CD4-positive, alpha-beta T cell (primary cell): Measurements from ENCODE around the gene GPR32. TPM values are rescaled to one million over a fixed set of nuclear protein-coding genes. Genes with fewer than 3 reads are reported as not detected.
"Not testable (repeated sequence)": the region's sequence is repeated elsewhere in the genome, so short reads cannot be mapped to it uniquely, and the experiment has no call there.

Experiments
- ATAC-seq: fragments of 200-7000 bp; cut with Tn5 transposase; one replicate; pipeline ENCODE4 v1.10.0; 2022; ENCODE audit warnings: mild to moderate bottlenecking; ENCODE audit not compliant: poor library complexity
- CTCF ChIA-PET: fragments of 350-600 bp; sonication (Branson Sonifier 250); formaldehyde crosslinking; loops from one replicate; lab custom pipeline; 2021; ENCODE audit warnings: antibody characterized with exemption, inconsistent platforms; lab: Charles Lee
- POLR2A ChIA-PET: fragments of 350-600 bp; sonication (Branson Sonifier 250); formaldehyde crosslinking; loops from one replicate; lab custom pipeline; 2021; ENCODE audit warnings: antibody characterized with exemption, inconsistent platforms; lab: Charles Lee
- DNase-seq, 14 experiments: peaks; one replicate each; pipeline ENCODE4 v3.0.0-alpha.2; 2013 to 2020; ENCODE audit warnings: mixed read lengths in 2 of 14
- H3K27ac ChIP-seq, 2 donors: one replicate each; pipeline versions ENCODE4 v1.5.1 to v1.7.0; 2013; ENCODE audit warnings: low read length in 2 of 2, low read depth in 1 of 2, mild to moderate bottlenecking in 1 of 2
- H3K27me3 ChIP-seq, 2 experiments: 1 replicate in 1 of 2; 2 replicates in 1 of 2; pipeline versions ENCODE4 v1.6.1 to v1.7.0; 2013; ENCODE audit warnings: low read length in 2 of 2, control low read depth in 1 of 2, mild to moderate bottlenecking in 1 of 2, moderate library complexity in 1 of 2; ENCODE audit not compliant: insufficient read depth in 2 of 2, control insufficient read depth in 1 of 2
- H3K36me3 ChIP-seq: one replicate; pipeline ENCODE4 v1.6.1; 2013; ENCODE audit warnings: low read length, control low read depth; ENCODE audit not compliant: insufficient read depth
- H3K4me1 ChIP-seq: one replicate; pipeline ENCODE4 v1.6.1; 2013; ENCODE audit warnings: low read length, control low read depth; ENCODE audit not compliant: insufficient read depth
- H3K4me3 ChIP-seq: one replicate; pipeline ENCODE4 v1.5.1; 2013; ENCODE audit warnings: mild to moderate bottlenecking, low read length, moderate library complexity
- H3K9me3 ChIP-seq, 2 experiments: 1 replicate in 1 of 2; 2 replicates in 1 of 2; pipeline versions ENCODE4 v1.6.1 to v1.7.0; 2013; ENCODE audit warnings: low read length in 2 of 2, mild to moderate bottlenecking in 2 of 2, control low read depth in 1 of 2, moderate library complexity in 1 of 2; ENCODE audit not compliant: control insufficient read depth in 1 of 2, insufficient read depth in 1 of 2
- H3K27ac Mint-ChIP-seq: one replicate; pipeline ENCODE4 v1.8.0; 2020; ENCODE audit warnings: mixed read lengths
- H3K27me3 Mint-ChIP-seq: one replicate; pipeline ENCODE4 v1.8.0; 2021; ENCODE audit warnings: mixed read lengths
- H3K36me3 Mint-ChIP-seq: one replicate; pipeline ENCODE4 v1.8.0; 2021; ENCODE audit warnings: low read depth, mixed read lengths
- H3K4me1 Mint-ChIP-seq: one replicate; pipeline ENCODE4 v1.8.0; 2021; ENCODE audit warnings: low read depth, mixed read lengths
- H3K4me3 Mint-ChIP-seq: one replicate; pipeline ENCODE4 v1.8.0; 2020; ENCODE audit warnings: mild to moderate bottlenecking, mixed read lengths
- H3K9me3 Mint-ChIP-seq: one replicate; pipeline ENCODE4 v1.8.0; 2020; ENCODE audit warnings: mixed read lengths
- CTCF ChIP-seq: fragments of 200-600 bp; IDR thresholded peaks from one replicate; pipeline ENCODE4 v1.8.0; 2022; ENCODE audit warnings: antibody characterized with exemption, mild to moderate bottlenecking
- intact Hi-C, 2 experiments: fragments of 100-400 bp; cut with DNase I in 1 of 2; cut with micrococcal nuclease in 1 of 2; formaldehyde crosslinking; loops; one replicate each; pipeline versions ENCODE4 v1.15.1 to v1.9.0; 2023 to 2025; cut with DNase I, micrococcal nuclease
- polyA plus RNA-seq, 2 donors: library from polyadenylated mRNA; unstranded; fragments of 120-200 nt; gene quantifications; one replicate each; pipeline ENCODE4 v1.2.1, GENCODE V29; 2013
- total RNA-seq, 174 experiments: library from RNA in 2 of 174; stranded (reverse) in 2 of 174; gene quantifications; one replicate each; pipeline ENCODE4 v1.2.3 and lab custom pipeline; 2021 to 2026

GPR32 gene
- not detected for total RNA-seq
- not detected for polyA plus RNA-seq (2013, experiment 1 of 2)
- not detected for polyA plus RNA-seq (2013, experiment 2 of 2)
- total RNA-seq (lab: John Stamatoyannopoulos, UW) = 0 reads per million in 172 experiments

GRCh38 chr19:50770164-50770563, at the start of gene GPR32:
Gene GPR32, plus strand, starts transcription at chr19:50770464. Its CDS starts 137 bp downstream, at chr19:50770601.
- H3K27ac ChIP-seq, H3K36me3 ChIP-seq, intact Hi-C loops, H3K9me3 ChIP-seq, H3K4me3 Mint-ChIP-seq, H3K36me3 Mint-ChIP-seq, ATAC-seq, POLR2A ChIA-PET, H3K4me1 ChIP-seq, CTCF ChIA-PET, H3K4me1 Mint-ChIP-seq, DNase-seq, H3K27ac Mint-ChIP-seq, H3K9me3 Mint-ChIP-seq, H3K4me3 ChIP-seq: not testable (repeated sequence)
- peaks cover 5 to 15% of the 10 kb centered on the region in 2 experiments for H3K27me3 ChIP-seq
- peaks cover 42% of the 10 kb centered on the region for H3K27me3 Mint-ChIP-seq

- ChIA-PET CTCF (no interaction called here), POLR2A (no interaction called here)
- H3K27ac Mint-ChIP-seq = no peak overlapping the region
- Histone ChIP-seq H3K36me3 (no peaks in the 10 kb centered on the region), H3K27me3 (peaks cover 37 to 66% of the 10 kb centered on the region in 2 experiments), H3K27ac (no peak overlapping the region), H3K9me3 (peaks cover 0 to 59% of the 10 kb centered on the region in 2 experiments), H3K4me1 (peaks cover 28% of the 10 kb centered on the region), H3K4me3 (no peak overlapping the region)
- H3K4me3 Mint-ChIP-seq = peak overlapping the region; percentile 78
- no peaks in the 10 kb centered on the region for H3K9me3 Mint-ChIP-seq
- H3K27me3 Mint-ChIP-seq = peaks cover 62% of the 10 kb centered on the region
- no peaks in the 10 kb centered on the region for H3K36me3 Mint-ChIP-seq
- ATAC-seq (no peak), DNase-seq (peak in 2 of 14 experiments; percentile 32 to 39)
- intact Hi-C loops = loop anchor here in 1 of 2 experiments (5.0 to 10.0 kb wide), 2 partner anchors 86 to 386 kb away; no protein-coding TSS in a partner anchor
- peaks cover 32% of the 10 kb centered on the region for H3K4me1 Mint-ChIP-seq
- no peak for TF ChIP-seq CTCF
Observed at GRCh38 chr19:50720921-50721381, 49.3 kb upstream of the GPR32 start.

- no peak overlapping the region for H3K4me3 ChIP-seq
- Mint-ChIP-seq H3K9me3 (no peaks in the 10 kb centered on the region), H3K27ac (no peak overlapping the region), H3K36me3 (no peaks in the 10 kb centered on the region), H3K27me3 (peaks cover 56% of the 10 kb centered on the region), H3K4me1 (peaks cover 32% of the 10 kb centered on the region), H3K4me3 (peak overlapping the region; percentile 63)
- intact Hi-C loops = loop anchor here in 1 of 2 experiments (5.0 to 10.0 kb wide), 2 partner anchors 86 to 387 kb away; no protein-coding TSS in a partner anchor
- H3K4me1 ChIP-seq = peaks cover 32% of the 10 kb centered on the region
- no peaks in the 10 kb centered on the region for H3K36me3 ChIP-seq
- DNase-seq (no peak), ATAC-seq (no peak)
- H3K27ac ChIP-seq = no peak overlapping the region
- peaks cover 0 to 64% of the 10 kb centered on the region in 2 experiments for H3K9me3 ChIP-seq
- ChIA-PET POLR2A (no interaction called here), CTCF (no interaction called here)
- H3K27me3 ChIP-seq = peaks cover 42 to 72% of the 10 kb centered on the region in 2 experiments
- no peak for TF ChIP-seq CTCF
Observed at GRCh38 chr19:50721441-50722137, 48.7 kb upstream of the GPR32 start.
